HG02870 (cell line): ENCODE results near the gene CLCNKB.
"Not testable (repeated sequence)": the region's sequence is repeated elsewhere in the genome, so short reads cannot be mapped to it uniquely, and the experiment has no call there.

Experiments
- ATAC-seq: cut with Tn5 transposase; IDR thresholded peaks from one replicate; pipeline ENCODE4 v1.9.1; 2021; ENCODE audit warnings: mild to moderate bottlenecking, moderate library complexity; ENCODE audit not compliant: unreplicated experiment

The CLCNKB gene

GRCh38 chr1:16029288-16029687 lies 14.3 kb upstream of the CLCNKB start:
- no peak for ATAC-seq

GRCh38 chr1:16031551-16031950 lies 12.0 kb upstream of the CLCNKB start:
- ATAC-seq: no peak

GRCh38 chr1:16032388-16033102 lies 11.0 kb upstream of the CLCNKB start:
- no peak for ATAC-seq

- not testable (repeated sequence) for ATAC-seq
These were observed 10.4 kb upstream of the CLCNKB start for GRCh38 chr1:16033103-16033632.

- ATAC-seq: not testable (repeated sequence)
These were observed 7.1 kb upstream of the CLCNKB start for GRCh38 chr1:16036461-16036860.

- ATAC-seq: no peak
These were observed 5.0 kb upstream of the CLCNKB start for GRCh38 chr1:16038620-16038912.

- not testable (repeated sequence) for ATAC-seq
These were observed 3.7 kb upstream of the CLCNKB start for GRCh38 chr1:16039871-16040270.

GRCh38 chr1:16041200-16041599 lies 2.4 kb upstream of the CLCNKB start:
- no peak for ATAC-seq

GRCh38 chr1:16042096-16042495 lies 1.5 kb upstream of the CLCNKB start:
- ATAC-seq: no peak

- ATAC-seq: not testable (repeated sequence)
These were observed 928 bp upstream of the CLCNKB start for GRCh38 chr1:16042654-16043053.

GRCh38 chr1:16043950-16044349 lies 368 bp downstream of the CLCNKB start:
- ATAC-seq: no peak

- no peak for ATAC-seq
These were observed 3.3 kb downstream of the CLCNKB start for GRCh38 chr1:16046842-16047241.

- ATAC-seq: no peak
These were observed 4.4 kb downstream of the CLCNKB start for GRCh38 chr1:16047791-16048475.

- no peak for ATAC-seq
These were observed 5.1 kb downstream of the CLCNKB start for GRCh38 chr1:16048573-16049189.

GRCh38 chr1:16050328-16050727 lies 6.7 kb downstream of the CLCNKB start:
- no peak for ATAC-seq

GRCh38 chr1:16051039-16051438 lies 7.5 kb downstream of the CLCNKB start:
- ATAC-seq: no peak

GRCh38 chr1:16051949-16052348 lies 8.4 kb downstream of the CLCNKB start:
- ATAC-seq: not testable (repeated sequence)

- no peak for ATAC-seq
These were observed 10.4 kb downstream of the CLCNKB start for GRCh38 chr1:16053781-16054502.

GRCh38 chr1:16054598-16055540 lies 11.3 kb downstream of the CLCNKB start:
- ATAC-seq: no peak
